HEK293T (cell line): Measurements from ENCODE around the gene ACTRT2.

ENCODE experiments used
- BHLHE40 ChIP-seq: fragments of 450-650 bp; IDR thresholded peaks from 2 replicates; pipeline ENCODE4 v1.6.1; 2016; ENCODE audit warnings: mild to moderate bottlenecking, moderate library complexity, borderline replicate concordance
- FOXA1 ChIP-seq: fragments of 450-650 bp; IDR thresholded peaks from 2 replicates; pipeline ENCODE4 v1.6.1; 2016; ENCODE audit warnings: mild to moderate bottlenecking
- FOXK2 ChIP-seq: fragments of 450-650 bp; IDR thresholded peaks from 2 replicates; pipeline ENCODE4 v1.6.1; 2016; ENCODE audit warnings: mild to moderate bottlenecking
- FOXM1 ChIP-seq: fragments of 450-650 bp; IDR thresholded peaks from 2 replicates; pipeline ENCODE4 v1.6.1; 2017; ENCODE audit warnings: mild to moderate bottlenecking, borderline replicate concordance
- TARDBP ChIP-seq: fragments of 450-650 bp; IDR thresholded peaks from 2 replicates; pipeline ENCODE4 v1.6.1; 2016
- ZNF384 ChIP-seq: fragments of 450-650 bp; IDR thresholded peaks from 2 replicates; pipeline ENCODE4 v1.6.1; 2016

- TF ChIP-seq BHLHE40, result no peak
- TF ChIP-seq TARDBP, result no peak
- TF ChIP-seq ZNF384, result no peak
- no peak for TF ChIP-seq FOXM1
- TF ChIP-seq FOXA1, result no peak
- no peak for TF ChIP-seq FOXK2
Measured at GRCh38 chr1:2972879-2973575, 48.2 kb upstream of the ACTRT2 start.
